AG04449 (cell line): ENCODE data around the gene FRMPD1.

Experiments
- CTCF ChIA-PET: fragments of 350-600 bp; formaldehyde crosslinking; extraction: SDS; loops from one replicate; lab custom pipeline; 2021; ENCODE audit warnings: antibody characterized with exemption; lab: Yijun Ruan, JAX
- POLR2A ChIA-PET: fragments of 400-600, 350-600 bp; formaldehyde crosslinking; extraction: SDS; loops from one replicate; lab custom pipeline; 2020; ENCODE audit warnings: antibody characterized with exemption, inconsistent platforms; lab: Yijun Ruan, JAX
- DNase-seq: peaks from one replicate; pipeline ENCODE4 v3.0.0-alpha.2; 2010; ENCODE audit warnings: low read depth, low spot score
- H3K4me3 ChIP-seq: 2 replicates; pipeline ENCODE4 v1.5.1; 2011; ENCODE audit warnings: low read depth, mild to moderate bottlenecking, control low read depth, low read length
- CTCF ChIP-seq: IDR thresholded peaks from one replicate; pipeline ENCODE4 v1.5.1; 2011; ENCODE audit warnings: mild to moderate bottlenecking, moderate library complexity, low read length, control low read depth, inconsistent platforms; ENCODE audit not compliant: insufficient read depth; ENCODE audit errors: missing control alignments

FRMPD1 gene

GRCh38 chr9:37692622-37693221 is 42.0 kb downstream of the FRMPD1 start:
- H3K4me3 ChIP-seq, result no peak overlapping the region
- CTCF ChIA-PET, result no interaction called here
- POLR2A ChIA-PET, result no interaction called here
- TF ChIP-seq CTCF, result no peak
- DNase-seq, result no peak

- no peak for DNase-seq
- no peak for TF ChIP-seq CTCF
- ChIA-PET CTCF (no interaction called here), POLR2A (no interaction called here)
- no peak overlapping the region for H3K4me3 ChIP-seq
These were observed 42.5 kb downstream of the FRMPD1 start for GRCh38 chr9:37693260-37693659.

- ChIA-PET POLR2A (no interaction called here), CTCF (no interaction called here)
- TF ChIP-seq CTCF, result no peak
- no peak for DNase-seq
- no peak overlapping the region for H3K4me3 ChIP-seq
These were observed 43.6 kb downstream of the FRMPD1 start for GRCh38 chr9:37694355-37694754.

GRCh38 chr9:37696528-37696927 is 45.8 kb downstream of the FRMPD1 start:
- no peak for TF ChIP-seq CTCF
- no peak for DNase-seq
- POLR2A ChIA-PET, result no interaction called here
- no peak overlapping the region for H3K4me3 ChIP-seq
- CTCF ChIA-PET, result no interaction called here

GRCh38 chr9:37700131-37700530 is 49.4 kb downstream of the FRMPD1 start:
- H3K4me3 ChIP-seq, result no peak overlapping the region
- no peak for DNase-seq
- ChIA-PET CTCF (no interaction called here), POLR2A (no interaction called here)
- TF ChIP-seq CTCF, result no peak

- no peak overlapping the region for H3K4me3 ChIP-seq
- no peak for DNase-seq
- no peak for TF ChIP-seq CTCF
- ChIA-PET POLR2A (no interaction called here), CTCF (no interaction called here)
These were observed 50.1 kb downstream of the FRMPD1 start for GRCh38 chr9:37700900-37701299.
